Chondrocyte (in vitro differentiated cells): Measurements from ENCODE around the gene CUL7. TPM values are rescaled to one million over a fixed set of nuclear protein-coding genes. Genes with fewer than 3 reads are reported as not detected.
"Not testable (repeated sequence)": the region's sequence is repeated elsewhere in the genome, so short reads cannot be mapped to it uniquely, and the experiment has no call there.

ENCODE experiments used
- DNase-seq: peaks from one replicate; pipeline ENCODE4 v3.0.0; 2021; ENCODE audit warnings: mixed read lengths, low spot score
- H3K27ac Mint-ChIP-seq: one replicate; pipeline ENCODE4 v1.8.0; 2021; ENCODE audit warnings: mild to moderate bottlenecking, moderate library complexity, mixed read lengths; ENCODE audit not compliant: unreplicated experiment
- H3K27me3 Mint-ChIP-seq: 2 replicates; pipeline ENCODE4 v1.8.0; 2021; ENCODE audit warnings: low read depth, mixed read lengths
- H3K36me3 Mint-ChIP-seq: 2 replicates; pipeline ENCODE4 v1.8.0; 2021; ENCODE audit warnings: low read depth, mixed read lengths
- H3K4me1 Mint-ChIP-seq: 2 replicates; pipeline ENCODE4 v1.8.0; 2021; ENCODE audit warnings: low read depth, mild to moderate bottlenecking, mixed read lengths
- H3K4me3 Mint-ChIP-seq: one replicate; pipeline ENCODE4 v1.8.0; 2021; ENCODE audit warnings: mild to moderate bottlenecking, moderate library complexity, mixed read lengths; ENCODE audit not compliant: unreplicated experiment
- H3K9me3 Mint-ChIP-seq: 2 replicates; pipeline ENCODE4 v1.8.0; 2021; ENCODE audit warnings: low read depth, mixed read lengths
- CTCF ChIP-seq: fragments of 200-600 bp; sonication (generic); IDR thresholded peaks from 2 replicates; pipeline ENCODE4 v1.5.0; 2021; ENCODE audit warnings: antibody characterized with exemption, mild to moderate bottlenecking, moderate library complexity
- total RNA-seq: library from RNA; stranded (reverse); gene quantifications from 3 replicates; pipeline ENCODE4 v1.2.1, GENCODE V29; 2021

Gene CUL7
- total RNA-seq, 1 donor from 2014 or later, result 54.3 TPM

- H3K27ac Mint-ChIP-seq, result no peak overlapping the region
- no peaks in the 10 kb centered on the region for H3K4me1 Mint-ChIP-seq
- H3K9me3 Mint-ChIP-seq, result no peaks in the 10 kb centered on the region
- no peak overlapping the region for H3K4me3 Mint-ChIP-seq
- H3K36me3 Mint-ChIP-seq, result peaks cover 54% of the 10 kb centered on the region
- no peak for TF ChIP-seq CTCF
- H3K27me3 Mint-ChIP-seq, result no peaks in the 10 kb centered on the region
- no peak for DNase-seq
Observed at GRCh38 chr6:43043310-43043709, 10.3 kb downstream of the CUL7 start.

- DNase-seq, H3K27ac Mint-ChIP-seq, H3K4me1 Mint-ChIP-seq, H3K27me3 Mint-ChIP-seq, H3K9me3 Mint-ChIP-seq, H3K4me3 Mint-ChIP-seq: not testable (repeated sequence)
- H3K36me3 Mint-ChIP-seq, result peaks cover 60% of the 10 kb centered on the region
Observed at GRCh38 chr6:43041475-43041874, 12.2 kb downstream of the CUL7 start.

GRCh38 chr6:43040542-43041257 is 13.0 kb downstream of the CUL7 start:
- peaks cover 2% of the 10 kb centered on the region for H3K4me1 Mint-ChIP-seq
- DNase-seq, result no peak
- no peak overlapping the region for H3K27ac Mint-ChIP-seq
- peaks cover 56% of the 10 kb centered on the region for H3K36me3 Mint-ChIP-seq
- H3K27me3 Mint-ChIP-seq, result no peaks in the 10 kb centered on the region
- no peak for TF ChIP-seq CTCF
- H3K9me3 Mint-ChIP-seq, result no peaks in the 10 kb centered on the region
- H3K4me3 Mint-ChIP-seq, result no peak overlapping the region

GRCh38 chr6:43038727-43039126 is 14.9 kb downstream of the CUL7 start:
- peaks cover 49% of the 10 kb centered on the region for H3K36me3 Mint-ChIP-seq
- H3K4me3 Mint-ChIP-seq, result no peak overlapping the region
- TF ChIP-seq CTCF, result no peak
- no peaks in the 10 kb centered on the region for H3K27me3 Mint-ChIP-seq
- H3K27ac Mint-ChIP-seq, result no peak overlapping the region
- peaks cover 3% of the 10 kb centered on the region for H3K4me1 Mint-ChIP-seq
- no peaks in the 10 kb centered on the region for H3K9me3 Mint-ChIP-seq
- DNase-seq, result no peak

GRCh38 chr6:43037706-43038105 is 15.9 kb downstream of the CUL7 start:
- no peak for TF ChIP-seq CTCF
- no peak for DNase-seq
- H3K36me3 Mint-ChIP-seq, result peaks cover 44% of the 10 kb centered on the region
- no peaks in the 10 kb centered on the region for H3K9me3 Mint-ChIP-seq
- H3K27me3 Mint-ChIP-seq, result no peaks in the 10 kb centered on the region
- H3K27ac Mint-ChIP-seq, result no peak overlapping the region
- no peak overlapping the region for H3K4me3 Mint-ChIP-seq
- H3K4me1 Mint-ChIP-seq, result peaks cover 3% of the 10 kb centered on the region

GRCh38 chr6:43037197-43037596 is 16.5 kb downstream of the CUL7 start:
- peaks cover 3% of the 10 kb centered on the region for H3K4me1 Mint-ChIP-seq
- H3K4me3 Mint-ChIP-seq, result no peak overlapping the region
- H3K9me3 Mint-ChIP-seq, result no peaks in the 10 kb centered on the region
- H3K27me3 Mint-ChIP-seq, result no peaks in the 10 kb centered on the region
- H3K36me3 Mint-ChIP-seq, result peaks cover 41% of the 10 kb centered on the region
- no peak for DNase-seq
- peak overlapping the region; percentile 57 for H3K27ac Mint-ChIP-seq
- no peak for TF ChIP-seq CTCF
